A673 (cell line): Measurements from ENCODE around the gene TMEM30B. TPM values are rescaled to one million over a fixed set of nuclear protein-coding genes. Genes with fewer than 3 reads are reported as not detected.

ENCODE experiments used
- BruUV-seq: library from RNA; stranded (reverse); fragments of 400-500 nt; replicated peaks from 2 replicates; lab custom pipeline; 2021; lab: Mats Ljungman, UMichigan
- CTCF ChIA-PET: fragments of 300-600 bp; sonication (Branson Sonifier 250); formaldehyde crosslinking; loops from one replicate; lab custom pipeline; 2022; ENCODE audit warnings: antibody characterized with exemption; lab: Charles Lee
- POLR2A ChIA-PET: fragments of 300-600 bp; sonication (Branson Sonifier 250); formaldehyde crosslinking; loops from one replicate; lab custom pipeline; 2022; ENCODE audit warnings: antibody characterized with exemption; ENCODE audit not compliant: low non-redundant PET; lab: Charles Lee
- DNase-seq: peaks from one replicate; pipeline ENCODE4 v3.0.0-alpha.2; 2015; ENCODE audit warnings: low spot score
- H3K27ac ChIP-seq: fragments of 200-600 bp; sonication (generic); 2 replicates; pipeline ENCODE4 v1.5.1; 2016; ENCODE audit warnings: mixed run types, low read depth, mild to moderate bottlenecking, mixed read lengths, antibody characterized with exemption, low read length; ENCODE audit not compliant: poor library complexity, severe bottlenecking
- H3K27me3 ChIP-seq: fragments of 200-600 bp; sonication (generic); replicated peaks from 2 replicates; pipeline ENCODE4 v1.6.1; 2017; ENCODE audit warnings: mixed run types, low read depth, mild to moderate bottlenecking, mixed read lengths, antibody characterized with exemption, low read length; ENCODE audit not compliant: insufficient read depth, poor library complexity
- H3K36me3 ChIP-seq: fragments of 200-600 bp; sonication (generic); 2 replicates; pipeline ENCODE4 v1.6.1; 2016; ENCODE audit warnings: mixed run types, mild to moderate bottlenecking, mixed read lengths, antibody characterized with exemption, low read length; ENCODE audit not compliant: insufficient read depth, poor library complexity, severe bottlenecking
- H3K4me1 ChIP-seq: fragments of 200-600 bp; sonication (generic); 2 replicates; pipeline ENCODE4 v1.6.1; 2017; ENCODE audit warnings: mixed run types, mild to moderate bottlenecking, mixed read lengths, antibody characterized with exemption, low read length; ENCODE audit not compliant: insufficient read depth, poor library complexity, severe bottlenecking
- H3K4me3 ChIP-seq: fragments of 200-600 bp; sonication (generic); 2 replicates; pipeline ENCODE4 v1.5.1; 2016; ENCODE audit warnings: low read depth, mixed run types, mild to moderate bottlenecking, mixed read lengths, low read length; ENCODE audit not compliant: poor library complexity, severe bottlenecking
- H3K9me3 ChIP-seq: fragments of 200-600 bp; sonication (generic); 2 replicates; pipeline ENCODE4 v1.6.1; 2016; ENCODE audit warnings: mixed run types, low read depth, mild to moderate bottlenecking, mixed read lengths, antibody characterized with exemption, low read length; ENCODE audit not compliant: poor library complexity, severe bottlenecking
- EZH2 ChIP-seq: fragments of 200-600 bp; sonication (generic); IDR thresholded peaks from 2 replicates; pipeline ENCODE4 v1.6.1; 2017; ENCODE audit warnings: borderline replicate concordance, low read depth, mild to moderate bottlenecking, mixed read lengths, antibody characterized with exemption, low read length; ENCODE audit not compliant: poor library complexity, severe bottlenecking
- intact Hi-C: fragments of 100-400 bp; cut with micrococcal nuclease; formaldehyde crosslinking; loops from one replicate; pipeline ENCODE4 v1.10.0; 2022; ENCODE audit not compliant: unreplicated experiment
- total RNA-seq: library from RNA; stranded (reverse); gene quantifications from 2 replicates; pipeline ENCODE4 v1.2.3, GENCODE V29; 2021
- TF ChIP-seq, protein P1 (sequence below): fragments of 300-800, 200-600 bp; sonication (generic); conservative IDR thresholded peaks from 2 replicates; pipeline ENCODE4 v1.5.1; 2017; ENCODE audit warnings: low read depth, mild to moderate bottlenecking, antibody characterized with exemption, low read length, moderate library complexity, mixed read lengths

Gene TMEM30B
- total RNA-seq, 1 experiment from 2014 or later, result 0.15 TPM

DNA sequence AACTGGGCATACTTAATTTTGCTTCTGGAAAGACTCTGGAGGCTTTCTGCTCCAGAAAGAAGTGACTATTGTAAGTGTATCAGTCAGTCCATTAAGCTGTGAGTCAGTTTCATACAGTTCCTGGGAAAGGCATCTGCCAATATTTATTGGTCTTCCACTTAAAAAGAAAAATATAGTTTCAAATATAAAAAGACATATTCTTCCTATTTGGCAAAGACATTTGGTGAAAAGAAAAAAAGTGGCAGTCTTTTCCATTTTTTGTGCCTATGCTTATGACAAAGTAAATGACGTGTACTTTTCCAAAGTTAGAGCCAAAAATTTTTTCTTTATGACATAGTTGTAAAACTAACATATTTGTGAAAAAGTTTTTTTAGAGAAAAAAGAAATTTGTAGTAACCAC, 12.3 kb downstream of the TMEM30B start:
- no peaks in the 10 kb centered on the region for H3K9me3 ChIP-seq
- intact Hi-C loops, result no loop called here
- H3K36me3 ChIP-seq, result no peaks in the 10 kb centered on the region
- DNase-seq, result no peak
- no peaks in the 10 kb centered on the region for H3K27me3 ChIP-seq
- no peak overlapping the region for H3K27ac ChIP-seq
- no TSS peak for BruUV-seq
- POLR2A ChIA-PET, result no interaction called here
- TF ChIP-seq, protein P1, sequence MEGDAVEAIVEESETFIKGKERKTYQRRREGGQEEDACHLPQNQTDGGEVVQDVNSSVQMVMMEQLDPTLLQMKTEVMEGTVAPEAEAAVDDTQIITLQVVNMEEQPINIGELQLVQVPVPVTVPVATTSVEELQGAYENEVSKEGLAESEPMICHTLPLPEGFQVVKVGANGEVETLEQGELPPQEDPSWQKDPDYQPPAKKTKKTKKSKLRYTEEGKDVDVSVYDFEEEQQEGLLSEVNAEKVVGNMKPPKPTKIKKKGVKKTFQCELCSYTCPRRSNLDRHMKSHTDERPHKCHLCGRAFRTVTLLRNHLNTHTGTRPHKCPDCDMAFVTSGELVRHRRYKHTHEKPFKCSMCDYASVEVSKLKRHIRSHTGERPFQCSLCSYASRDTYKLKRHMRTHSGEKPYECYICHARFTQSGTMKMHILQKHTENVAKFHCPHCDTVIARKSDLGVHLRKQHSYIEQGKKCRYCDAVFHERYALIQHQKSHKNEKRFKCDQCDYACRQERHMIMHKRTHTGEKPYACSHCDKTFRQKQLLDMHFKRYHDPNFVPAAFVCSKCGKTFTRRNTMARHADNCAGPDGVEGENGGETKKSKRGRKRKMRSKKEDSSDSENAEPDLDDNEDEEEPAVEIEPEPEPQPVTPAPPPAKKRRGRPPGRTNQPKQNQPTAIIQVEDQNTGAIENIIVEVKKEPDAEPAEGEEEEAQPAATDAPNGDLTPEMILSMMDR, result no peak
- no peak for TF ChIP-seq EZH2
- CTCF ChIA-PET, result interaction anchor here (0.6 kb wide), 4 partner anchors 12 to 644 kb away, joined by 3 to 4 read pairs (median 4); no protein-coding TSS in a partner anchor
- H3K4me1 ChIP-seq, result no peaks in the 10 kb centered on the region
- no peak overlapping the region for H3K4me3 ChIP-seq

DNA sequence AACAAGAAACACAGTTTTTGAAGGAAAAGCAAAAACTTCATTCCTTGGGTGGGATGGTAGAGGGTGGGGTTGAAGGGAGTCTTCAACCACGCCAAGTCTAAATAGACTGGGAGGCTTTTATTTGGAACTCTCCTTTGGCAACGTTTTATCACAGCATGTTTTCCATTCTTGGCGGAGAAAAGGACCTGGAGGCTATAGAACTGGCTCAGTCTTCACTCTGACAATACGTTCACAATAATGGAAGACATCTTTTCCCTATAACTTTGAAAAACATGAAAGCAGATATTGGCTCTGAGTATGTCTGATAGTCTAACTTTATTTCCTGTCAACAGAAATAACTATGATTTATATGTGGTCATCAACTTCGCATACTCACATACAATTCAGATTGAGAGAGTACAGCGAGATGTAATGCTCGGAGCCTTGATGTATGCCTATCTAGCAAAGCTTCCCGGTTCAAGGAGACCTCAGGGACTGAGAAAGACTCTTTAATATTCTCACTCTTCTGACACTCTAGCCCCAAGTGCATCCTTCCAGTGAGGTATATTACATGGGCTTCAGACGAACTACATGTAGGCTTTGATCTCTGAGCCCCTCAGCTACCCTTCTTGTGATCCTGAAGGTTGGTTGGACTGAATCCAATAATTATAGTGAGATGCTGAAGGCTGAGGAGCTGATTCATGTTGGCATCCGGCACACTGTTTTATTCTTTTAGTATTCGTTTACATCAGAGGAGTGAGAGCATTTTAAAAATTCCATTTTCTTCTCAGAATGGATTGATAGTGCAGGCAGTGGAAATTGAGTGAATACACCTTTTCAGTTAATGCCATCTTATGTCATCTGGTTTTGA, 14.0 kb downstream of the TMEM30B start:
- intact Hi-C loops, result no loop called here
- no peaks in the 10 kb centered on the region for H3K4me1 ChIP-seq
- ChIA-PET POLR2A (no interaction called here), CTCF (no interaction called here)
- H3K27ac ChIP-seq, result no peak overlapping the region
- DNase-seq, result no peak
- H3K27me3 ChIP-seq, result no peaks in the 10 kb centered on the region
- no peaks in the 10 kb centered on the region for H3K36me3 ChIP-seq
- H3K9me3 ChIP-seq, result no peaks in the 10 kb centered on the region
- TF ChIP-seq, protein P1, result no peak
- no peak for TF ChIP-seq EZH2
- no TSS peak for BruUV-seq
- H3K4me3 ChIP-seq, result no peak overlapping the region

DNA sequence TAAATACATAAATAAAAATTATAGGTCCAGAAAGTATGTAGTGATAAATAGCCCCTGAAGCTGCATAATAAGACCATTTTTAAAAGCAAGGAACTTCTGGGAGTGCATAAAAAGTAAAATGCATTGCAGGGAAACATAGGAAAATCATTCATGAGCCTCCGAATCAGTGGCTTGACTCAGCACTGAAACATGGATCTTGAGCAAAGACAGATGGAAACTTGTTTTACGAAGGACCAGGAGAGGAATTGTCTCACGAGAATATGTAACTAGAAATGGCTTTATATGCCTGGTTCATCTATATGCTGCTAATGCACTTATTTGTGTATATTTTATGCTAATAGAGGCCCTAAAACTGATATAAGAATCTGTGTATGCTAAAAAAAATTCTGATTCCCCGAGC, 14.7 kb downstream of the TMEM30B start:
- DNase-seq, result no peak
- TF ChIP-seq EZH2, result no peak
- TF ChIP-seq, protein P1, result no peak
- Histone ChIP-seq H3K9me3 (no peaks in the 10 kb centered on the region), H3K4me1 (no peaks in the 10 kb centered on the region), H3K36me3 (no peaks in the 10 kb centered on the region), H3K27ac (no peak overlapping the region), H3K27me3 (no peaks in the 10 kb centered on the region), H3K4me3 (no peak overlapping the region)
- CTCF ChIA-PET, result no interaction called here
- POLR2A ChIA-PET, result no interaction called here
- BruUV-seq, result no TSS peak
- intact Hi-C loops, result no loop called here
